IMR-90 (cell line): ENCODE results near the gene WEE1. TPM values are rescaled to one million over a fixed set of nuclear protein-coding genes. Genes with fewer than 3 reads are reported as not detected.

ENCODE experiments used
- ATAC-seq: fragments of 200-7000 bp; cut with Tn5 transposase; 2 replicates; pipeline ENCODE4 v1.9.1; 2020; ENCODE audit warnings: low read depth, mild to moderate bottlenecking, moderate library complexity
- BruUV-seq: library from RNA; stranded (reverse); fragments of 400-500 nt; replicated peaks from 2 replicates; lab custom pipeline; 2021; lab: Mats Ljungman, UMichigan
- CTCF ChIA-PET: fragments of 300-600 bp; formaldehyde crosslinking; extraction: SDS; loops from one replicate; lab custom pipeline; 2021; ENCODE audit warnings: antibody characterized with exemption; lab: Yijun Ruan, JAX
- POLR2A ChIA-PET: fragments of 300-600 bp; sonication (Branson Sonifier 250); formaldehyde crosslinking; loops from one replicate; lab custom pipeline; 2022; ENCODE audit warnings: antibody characterized with exemption; ENCODE audit not compliant: unreplicated experiment; lab: Charles Lee
- DNase-seq: peaks from one replicate; pipeline ENCODE4 v3.0.0; 2013
- H2AFZ ChIP-seq: replicated peaks from 2 replicates; pipeline ENCODE3; 2013; ENCODE audit warnings: low read length, mild to moderate bottlenecking; ENCODE audit not compliant: poor library complexity
- H2AK5ac ChIP-seq: 2 replicates; pipeline ENCODE4 v1.6.1; 2013; ENCODE audit warnings: low read depth, low read length, inconsistent platforms
- H2AK9ac ChIP-seq: replicated peaks from 2 replicates; pipeline ENCODE3; 2013; ENCODE audit warnings: mild to moderate bottlenecking, low read depth, low read length, moderate library complexity; ENCODE audit not compliant: poor library complexity
- H2BK120ac ChIP-seq: 2 replicates; pipeline ENCODE4 v1.6.1; 2013; ENCODE audit warnings: low read depth, low read length, inconsistent platforms
- H2BK15ac ChIP-seq: 3 replicates; pipeline ENCODE4 v1.6.1; 2013; ENCODE audit warnings: low read depth, low read length, inconsistent platforms
- H2BK20ac ChIP-seq: 2 replicates; pipeline ENCODE4 v1.6.1; 2013; ENCODE audit warnings: low read depth, mild to moderate bottlenecking, inconsistent platforms, low read length, moderate library complexity
- H2BK5ac ChIP-seq: 2 replicates; pipeline ENCODE4 v1.6.1; 2013; ENCODE audit warnings: mild to moderate bottlenecking, low read depth, low read length, inconsistent platforms; ENCODE audit not compliant: poor library complexity, severe bottlenecking
- H3K14ac ChIP-seq: replicated peaks from 2 replicates; pipeline ENCODE4 v1.6.1; 2013; ENCODE audit warnings: low read depth, low read length, inconsistent platforms
- H3K18ac ChIP-seq: 2 replicates; pipeline ENCODE4 v1.6.1; 2013; ENCODE audit warnings: low read depth, low read length, control low read depth
- H3K23ac ChIP-seq: 2 replicates; pipeline ENCODE4 v1.6.1; 2013; ENCODE audit warnings: low read depth, low read length, inconsistent platforms
- H3K27ac ChIP-seq: 2 replicates; pipeline ENCODE4 v1.5.1; 2013; ENCODE audit warnings: mild to moderate bottlenecking, control low read depth, low read length; ENCODE audit not compliant: insufficient read depth
- H3K27me3 ChIP-seq: 2 replicates; pipeline ENCODE4 v1.6.1; 2013; ENCODE audit warnings: low read length; ENCODE audit not compliant: control insufficient read depth, insufficient read depth
- H3K36me3 ChIP-seq: 2 replicates; pipeline ENCODE4 v1.6.1; 2013; ENCODE audit warnings: low read length, mixed read lengths; ENCODE audit not compliant: control insufficient read depth, insufficient read depth
- H3K4ac ChIP-seq: 2 replicates; pipeline ENCODE4 v1.6.1; 2013; ENCODE audit warnings: low read depth, low read length, inconsistent platforms
- H3K4me1 ChIP-seq: 2 replicates; pipeline ENCODE4 v1.6.1; 2013; ENCODE audit warnings: low read length, mixed read lengths; ENCODE audit not compliant: control insufficient read depth, insufficient read depth
- H3K4me2 ChIP-seq: 2 replicates; pipeline ENCODE4 v1.6.1; 2013; ENCODE audit warnings: low read depth, mild to moderate bottlenecking, control low read depth, low read length, moderate library complexity
- H3K4me3 ChIP-seq: 2 replicates; pipeline ENCODE4 v1.5.1; 2013; ENCODE audit warnings: low read depth, mild to moderate bottlenecking, control low read depth, low read length, moderate library complexity; ENCODE audit not compliant: insufficient read depth
- H3K56ac ChIP-seq: 2 replicates; pipeline ENCODE4 v1.6.1; 2013; ENCODE audit warnings: low read length, inconsistent platforms; ENCODE audit not compliant: insufficient read depth; ENCODE audit errors: extremely low read depth
- H3K79me1 ChIP-seq, 2 experiments: 2 replicates each; pipeline ENCODE4 v1.6.1; 2013; ENCODE audit warnings: low read length in 2 of 2, inconsistent platforms in 1 of 2, low read depth in 1 of 2
- H3K9ac ChIP-seq: 2 replicates; pipeline ENCODE4 v1.6.1; 2013; ENCODE audit warnings: low read depth, low read length, control low read depth
- H3K9me1 ChIP-seq: 2 replicates; pipeline ENCODE4 v1.6.1; 2013; ENCODE audit warnings: low read length, inconsistent platforms; ENCODE audit not compliant: insufficient read depth
- H3K9me3 ChIP-seq: 2 replicates; pipeline ENCODE4 v1.6.1; 2013; ENCODE audit warnings: low read length; ENCODE audit not compliant: control insufficient read depth, insufficient read depth
- H4K20me1 ChIP-seq: 2 replicates; pipeline ENCODE4 v1.6.1; 2013; ENCODE audit warnings: low read length, inconsistent platforms; ENCODE audit not compliant: insufficient read depth
- H4K5ac ChIP-seq: 2 replicates; pipeline ENCODE4 v1.6.1; 2013; ENCODE audit warnings: mild to moderate bottlenecking, low read depth, low read length, control low read depth
- H4K8ac ChIP-seq, 2 experiments: 2 replicates each; pipeline ENCODE4 v1.6.1; 2013; ENCODE audit warnings: low read depth in 2 of 2, low read length in 2 of 2, control low read depth in 1 of 2, inconsistent platforms in 1 of 2
- H4K91ac ChIP-seq: 2 replicates; pipeline ENCODE4 v1.6.1; 2013; ENCODE audit warnings: low read depth, low read length, inconsistent platforms; ENCODE audit not compliant: insufficient read depth
- CEBPB ChIP-seq: IDR thresholded peaks from 2 replicates; pipeline ENCODE4 v1.6.1; 2012; ENCODE audit warnings: low read depth, low read length, improper control_type of control experiment
- CHD1 ChIP-seq: IDR thresholded peaks from 2 replicates; pipeline ENCODE4 v1.6.1; 2012; ENCODE audit warnings: low read depth, low read length, improper control_type of control experiment
- FOS ChIP-seq: fragments of 150-350 bp; IDR thresholded peaks from 2 replicates; pipeline ENCODE4 v1.6.1; 2016; ENCODE audit warnings: low read depth, low read length
- POLR2A ChIP-seq: IDR thresholded peaks from 2 replicates; pipeline ENCODE4 v1.6.1; 2012; ENCODE audit warnings: mild to moderate bottlenecking, low read depth, low read length
- WGBS, 2 experiments: methylation state at CpG; one replicate each; pipeline versions ENCODE4 v1.1.5 to v1.1.7; 2013; ENCODE audit warnings: missing lambda C conversion rate in 2 of 2; ENCODE audit not compliant: insufficient read length in 1 of 2; ENCODE audit errors: extremely low coverage in 2 of 2; 5-methylcytosine and 5-hydroxymethylcytosine counted together
- dilution Hi-C: fragments of 300-500 bp; cut with HindIII; formaldehyde crosslinking; loops from one replicate; pipeline ENCODE4 v1.14.3; 2018; ENCODE audit warnings: low sequenced_read_pairs; ENCODE audit not compliant: unreplicated experiment
- in situ Hi-C: fragments of 300-500 bp; cut with MboI; formaldehyde crosslinking; loops from 3 replicates; pipeline ENCODE4 v1.14.3; 2019; ENCODE audit warnings: low sequenced_read_pairs, inconsistent platforms, mixed read lengths
- intact Hi-C: fragments of 100-400 bp; cut with micrococcal nuclease; formaldehyde crosslinking; loops from 2 replicates; pipeline ENCODE4 v1.10.0; 2022
- polyA plus RNA-seq, 3 experiments: library from polyadenylated mRNA; depleted of rRNA; stranded (reverse); fragments of >200 nt; gene quantifications; 2 replicates each; pipeline ENCODE4 v1.2.3, GENCODE V29; 2012; ENCODE audit warnings: low replicate concordance in 1 of 3
- total RNA-seq: library from RNA; depleted of rRNA; stranded (reverse); fragments of >200 nt; gene quantifications from 2 replicates; pipeline ENCODE4 v1.2.3, GENCODE V29; 2012

The WEE1 gene
- total and polyA plus RNA-seq, 2 of the 4 experiments (the other 2 are of a cell fraction), result 26.5 to 29.2 TPM

GRCh38 chr11:9566561-9567063 lies 6.9 kb upstream of the WEE1 start:
- peaks cover 13% of the 10 kb centered on the region for H3K9me1 ChIP-seq
- H2BK120ac ChIP-seq, result peak overlapping the region; percentile 96
- H3K27me3 ChIP-seq, result no peaks in the 10 kb centered on the region
- peak overlapping the region; percentile 8; the same call in 1 of the 2 replicates for H4K5ac ChIP-seq
- no peaks in the 10 kb centered on the region for H4K20me1 ChIP-seq
- H2AFZ ChIP-seq, result no peak overlapping the region
- in situ Hi-C loops (no loop called here), intact Hi-C loops (no loop called here), dilution Hi-C loops (no loop called here)
- peak overlapping the region; percentile 97 for H2BK20ac ChIP-seq
- peak overlapping the region; percentile 95 for H3K4ac ChIP-seq
- no peaks in the 10 kb centered on the region for H3K36me3 ChIP-seq
- H4K91ac ChIP-seq, result peak overlapping the region; percentile 80
- peak overlapping the region; percentile 80 for H3K23ac ChIP-seq
- no peak overlapping the region for H2AK9ac ChIP-seq
- H3K9me3 ChIP-seq, result no peaks in the 10 kb centered on the region
- H3K79me1 ChIP-seq, result peaks cover 3 to 29% of the 10 kb centered on the region in 2 experiments; a peak in 3 of 4 replicates
- peaks cover 8% of the 10 kb centered on the region for H3K4me1 ChIP-seq
- BruUV-seq, result no TSS peak
- peak overlapping the region; percentile 79; the same call in 1 of the 3 replicates for H2BK15ac ChIP-seq
- 0% methylated on average over 1 of the region's 3 CpGs; no CpG with 5 or more reads in 1 of the 2 experiments for WGBS, 2 experiments
- H2AK5ac ChIP-seq, result peak overlapping the region; percentile 37; the same call in 1 of the 2 replicates
- peak overlapping the region; percentile 64 for H3K18ac ChIP-seq
- ATAC-seq (peak; percentile 6; the same call in 1 of the 2 replicates), DNase-seq (peak; percentile 88)
- CTCF ChIA-PET, result interaction anchor here (0.6 to 1.2 kb wide), 2 partner anchors 46 to 171 kb away, joined by 3 to 5 read pairs; no protein-coding TSS in a partner anchor
- POLR2A ChIA-PET, result interaction anchor here (0.7 kb wide), 1 partner anchor 44 kb away, joined by 4 read pairs; no protein-coding TSS in a partner anchor
- H3K56ac ChIP-seq, result peak overlapping the region; percentile 51
- peak overlapping the region; percentile 5 to 91 for H4K8ac ChIP-seq
- peak overlapping the region; percentile 86 for H3K27ac ChIP-seq
- peak overlapping the region; percentile 38; the same call in 1 of the 2 replicates for H3K9ac ChIP-seq
- H2BK5ac ChIP-seq, result peak overlapping the region; percentile 95
- peak overlapping the region; percentile 84 for H3K14ac ChIP-seq
- no peak overlapping the region for H3K4me3 ChIP-seq
- TF ChIP-seq POLR2A (no peak), CEBPB (peak; percentile 84), FOS (peak; percentile 18; the same call in 1 of the 2 replicates), CHD1 (peak; percentile 20; the same call in 1 of the 2 replicates)
- peak overlapping the region; percentile 29 for H3K4me2 ChIP-seq
